K562 (cell line): ENCODE results near the gene DHPS. TPM values are rescaled to one million over a fixed set of nuclear protein-coding genes. Genes with fewer than 3 reads are reported as not detected.
A peak's percentile ranks its signal among the peaks of the same experiment; 100 is the strongest.

Source experiments
- ATAC-seq: fragments of 200-7000 bp; cut with Tn5 transposase; 3 replicates; pipeline ENCODE4 v1.9.1; 2020; ENCODE audit warnings: moderate library complexity
- BruUV-seq: library from RNA; stranded (reverse); fragments of 400-500 nt; replicated peaks from 2 replicates; lab custom pipeline; 2021; lab: Mats Ljungman, UMichigan
- CTCF ChIA-PET: fragments of 300-600 bp; formaldehyde crosslinking; extraction: SDS; loops from one replicate; lab custom pipeline; 2021; ENCODE audit warnings: low intra/inter-chr PET ratio; lab: Yijun Ruan, JAX
- POLR2A ChIA-PET: fragments of 300-600, 350-650 bp; sonication (Branson Sonifier 250); formaldehyde crosslinking; extraction: SDS; loops from one replicate; lab custom pipeline; 2021; ENCODE audit warnings: antibody characterized with exemption, inconsistent platforms; lab: Yijun Ruan, JAX
- DNase-seq, 4 experiments: peaks; one replicate each; pipeline versions ENCODE4 v3.0.0 to v3.0.0-alpha.2; 2011 to 2018; ENCODE audit warnings: low spot score in 3 of 4, mixed read lengths in 3 of 4; ENCODE audit errors: extremely low read depth in 1 of 4
- FAIRE-seq: peaks from 2 replicates; lab custom pipeline; 2011; peaks lifted over from hg19 to GRCh38; lab: Jason Lieb, UNC
- H2AFZ ChIP-seq: 2 replicates; pipeline ENCODE4 v1.6.0; 2011; ENCODE audit warnings: low read depth, low read length, control low read depth, inconsistent platforms
- H3K27ac ChIP-seq: fragments of 200-600 bp; 3 replicates; pipeline ENCODE4 v1.8.0; 2011; ENCODE audit warnings: low read depth, mild to moderate bottlenecking, control low read depth, inconsistent platforms, low read length, moderate library complexity, mixed read lengths; ENCODE audit errors: extremely low read depth
- H3K27me3 ChIP-seq, 2 experiments: fragments of 300-600 bp in 1 of 2; 2 replicates in 1 of 2; 3 replicates in 1 of 2; pipeline versions ENCODE4 v1.6.0 to v1.8.0; 2011; ENCODE audit warnings: inconsistent platforms in 2 of 2, low read length in 2 of 2, mild to moderate bottlenecking in 1 of 2, mixed read lengths in 1 of 2, moderate library complexity in 1 of 2; ENCODE audit not compliant: control insufficient read depth in 2 of 2, insufficient read depth in 2 of 2
- H3K36me3 ChIP-seq: fragments of 300-600 bp; 3 replicates; pipeline ENCODE4 v1.8.0; 2011; ENCODE audit warnings: mild to moderate bottlenecking, low read length, inconsistent platforms; ENCODE audit not compliant: control insufficient read depth, insufficient read depth
- H3K4me1 ChIP-seq, 2 experiments: fragments of 200-600 bp in 1 of 2; replicated peaks in 1 of 2; 2 replicates in 1 of 2; 3 replicates in 1 of 2; pipeline versions ENCODE4 v1.5.1 to v1.8.0; 2011; ENCODE audit warnings: inconsistent platforms in 2 of 2, low read length in 2 of 2, mild to moderate bottlenecking in 1 of 2, mixed read lengths in 1 of 2, moderate library complexity in 1 of 2; ENCODE audit not compliant: control insufficient read depth in 2 of 2, insufficient read depth in 2 of 2
- H3K4me2 ChIP-seq: 2 replicates; pipeline ENCODE4 v1.6.1; 2011; ENCODE audit warnings: low read length, control low read depth, inconsistent platforms, mixed read lengths; ENCODE audit not compliant: insufficient read depth
- H3K4me3 ChIP-seq: fragments of 200-600 bp; sonication (generic), shearing (Covaris generic); 2 replicates; pipeline ENCODE4 v1.5.1; 2016; ENCODE audit warnings: control low read depth, inconsistent platforms
- H3K79me2 ChIP-seq: fragments of 200-600 bp; 3 replicates; pipeline ENCODE4 v1.8.0; 2011; ENCODE audit warnings: low read length, inconsistent platforms; ENCODE audit not compliant: control insufficient read depth, insufficient read depth
- H3K9ac ChIP-seq, 2 experiments: 2 replicates each; pipeline versions ENCODE4 v1.6.0 to v1.6.1; 2011; ENCODE audit warnings: low read depth in 2 of 2, low read length in 2 of 2, control low read depth in 1 of 2, inconsistent platforms in 1 of 2, mild to moderate bottlenecking in 1 of 2, mixed read lengths in 1 of 2; ENCODE audit not compliant: insufficient read depth in 1 of 2
- H3K9me1 ChIP-seq: one replicate; pipeline ENCODE4 v1.6.0; 2011; ENCODE audit warnings: inconsistent platforms, mild to moderate bottlenecking, low read length, moderate library complexity; ENCODE audit not compliant: control insufficient read depth, insufficient read depth
- H3K9me3 ChIP-seq: replicated peaks from 2 replicates; pipeline ENCODE4 v1.5.1; 2011; ENCODE audit warnings: low read depth, low read length, inconsistent platforms; ENCODE audit not compliant: control insufficient read depth, insufficient read depth
- H4K20me1 ChIP-seq: replicated peaks from 2 replicates; pipeline ENCODE4 v1.6.1; 2011; ENCODE audit warnings: low read length, inconsistent platforms, mixed read lengths; ENCODE audit not compliant: control insufficient read depth, insufficient read depth
- CEBPG ChIP-seq, 3 experiments: fragments of 200-800 bp in 1 of 3; sonication (Bioruptor generic) in 1 of 3; sonication (generic) in 1 of 3; formaldehyde crosslinking in 1 of 3; IDR thresholded peaks in 2 of 3; conservative IDR thresholded peaks in 1 of 3; 2 replicates each; pipeline versions ENCODE4 v1.6.1 to v1.8.0; 2016 to 2022; ENCODE audit warnings: missing compliant biosample characterization in 2 of 3, missing genetic modification characterization in 2 of 3, mild to moderate bottlenecking in 1 of 3, missing genetic modification reagents in 1 of 3
- NCOA6 ChIP-seq: fragments of 450-650 bp; IDR thresholded peaks from 2 replicates; pipeline ENCODE4 v1.6.1; 2017; ENCODE audit warnings: mild to moderate bottlenecking
- NR2C1 ChIP-seq, 2 experiments: fragments of 450-650 bp; IDR thresholded peaks; 2 replicates each; pipeline ENCODE4 v1.6.1; 2017; ENCODE audit warnings: mild to moderate bottlenecking in 2 of 2, antibody characterized with exemption in 1 of 2, inconsistent platforms in 1 of 2, missing compliant biosample characterization in 1 of 2, missing genetic modification characterization in 1 of 2
- SMARCA5 ChIP-seq: fragments of 450-650 bp; IDR thresholded peaks from 2 replicates; pipeline ENCODE4 v1.6.1; 2016
- SPI1 ChIP-seq: IDR thresholded peaks from 2 replicates; pipeline ENCODE4 v1.6.1; 2011; ENCODE audit warnings: low read depth, low read length, control low read depth, borderline replicate concordance
- WGBS: fragments of 100-300 bp; shearing (Covaris generic); methylation state at CpG from one replicate; pipeline ENCODE4 v1.1.6; 2016; ENCODE audit warnings: low coverage, mixed read lengths; ENCODE audit not compliant: insufficient coverage; ENCODE audit errors: missing lambda C conversion rate; 5-methylcytosine and 5-hydroxymethylcytosine counted together
- in situ Hi-C: fragments of 300-500 bp; cut with MboI; formaldehyde crosslinking; loops from 4 replicates; pipeline ENCODE4 v1.15.0; 2018; ENCODE audit warnings: inconsistent platforms, mixed read lengths
- intact Hi-C: fragments of 100-400 bp; cut with micrococcal nuclease; formaldehyde crosslinking; loops from 2 replicates; pipeline ENCODE4 v1.14.2; 2022
- polyA plus RNA-seq, 8 experiments: library from polyadenylated mRNA; depleted of rRNA in 4 of 8; stranded (reverse) in 5 of 8; unstranded in 3 of 8; fragments of >200 nt; fragmentation: Nextera tagmentation in 2 of 8; fragmentation: Illumina TruSeq in 1 of 8; extraction: Ambion mirVana in 2 of 8; extraction: Trizol in 1 of 8; gene quantifications; 2 replicates each; pipeline versions ENCODE4 v1.2.1 to v1.2.3, GENCODE V29; 2011 to 2014; ENCODE audit warnings: inconsistent platforms in 1 of 8, missing spikeins in 1 of 8
- total RNA-seq, 7 experiments: library from RNA; depleted of rRNA in 6 of 7; stranded (reverse); fragments of >200 nt in 6 of 7; fragmentation: Illumina TruSeq in 2 of 7; extraction: Trizol in 2 of 7; gene quantifications; 2 replicates each; pipeline versions ENCODE4 v1.2.1 to v1.2.3, GENCODE V29; 2011 to 2021; ENCODE audit warnings: low replicate concordance in 1 of 7

Gene DHPS
- total and polyA plus RNA-seq, 9 of the 15 experiments (the other 6 are each of a cell fraction or from before 2014, with no cell fraction given), result 47.1 to 110 (median 79.9) TPM

DNA sequence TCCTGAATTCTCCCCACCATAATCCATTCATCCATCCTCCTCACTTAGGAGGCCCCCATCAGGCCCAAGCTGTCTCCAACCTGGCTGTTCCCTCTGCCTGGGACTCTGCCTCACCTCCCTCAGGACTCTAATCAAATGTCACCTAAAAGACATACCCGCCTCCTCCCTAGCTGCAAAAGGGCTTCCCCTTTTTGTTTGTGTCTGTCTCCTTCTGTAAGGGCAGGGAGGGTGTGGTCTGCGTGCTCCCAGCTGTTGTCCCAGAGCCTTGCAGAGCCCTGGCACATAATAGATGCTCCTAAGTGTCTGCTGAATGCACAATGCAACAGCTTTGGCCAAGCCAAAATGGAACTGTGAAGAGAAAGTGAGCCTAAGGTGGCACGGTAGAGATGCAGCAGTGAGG lies 48.4 kb upstream of the DHPS start:
- no peak overlapping the region for H3K9ac ChIP-seq
- in situ Hi-C loops, result no loop called here
- H4K20me1 ChIP-seq, result peaks cover 17% of the 10 kb centered on the region
- H3K9me1 ChIP-seq, result no peaks in the 10 kb centered on the region
- intact Hi-C loops, result no loop called here
- FAIRE-seq, result no peak
- peaks cover 52% of the 10 kb centered on the region for H3K36me3 ChIP-seq
- BruUV-seq, result no TSS peak
- peaks cover 8 to 23% of the 10 kb centered on the region in 2 experiments for H3K4me1 ChIP-seq
- no peak overlapping the region for H3K27ac ChIP-seq
- no peak overlapping the region for H3K4me3 ChIP-seq
- no peak overlapping the region for H3K4me2 ChIP-seq
- no peak for ATAC-seq
- H2AFZ ChIP-seq, result no peak overlapping the region
- no peaks in the 10 kb centered on the region for H3K27me3 ChIP-seq
- ChIA-PET CTCF (no interaction called here), POLR2A (interaction anchor here (0.6 kb wide), 1 partner anchor 114 kb away, joined by 5 read pairs; no protein-coding TSS in a partner anchor)
- WGBS, result 80% methylated on average over 3 of the region's 3 CpGs
- TF ChIP-seq NCOA6 (no peak), NR2C1 (IDR thresholded peaks at IDR 0.05) (no peak), NR2C1 (tag; IDR thresholded peaks at IDR 0.05) (no peak), CEBPG (CRISPR knock-in tag; IDR thresholded peaks at IDR 0.05) (no peak), CEBPG (tag; conservative IDR thresholded peaks at IDR 0.05 in 1 of 2, IDR thresholded peaks at IDR 0.05 in 1 of 2) (no peak), SMARCA5 (no peak), SPI1 (peak; percentile 83)
- peaks cover 45% of the 10 kb centered on the region for H3K79me2 ChIP-seq
- DNase-seq, result no peak
- no peaks in the 10 kb centered on the region for H3K9me3 ChIP-seq
